Epidermal melanocyte (primary cell): Measurements from ENCODE around the gene FES.
"Not testable (repeated sequence)": the region's sequence is repeated elsewhere in the genome, so short reads cannot be mapped to it uniquely, and the experiment has no call there.

Experiments
- DNase-seq: peaks from one replicate; pipeline ENCODE4 v3.0.0; 2011; ENCODE audit warnings: low spot score; ENCODE audit not compliant: insufficient read length

The FES gene

DNA sequence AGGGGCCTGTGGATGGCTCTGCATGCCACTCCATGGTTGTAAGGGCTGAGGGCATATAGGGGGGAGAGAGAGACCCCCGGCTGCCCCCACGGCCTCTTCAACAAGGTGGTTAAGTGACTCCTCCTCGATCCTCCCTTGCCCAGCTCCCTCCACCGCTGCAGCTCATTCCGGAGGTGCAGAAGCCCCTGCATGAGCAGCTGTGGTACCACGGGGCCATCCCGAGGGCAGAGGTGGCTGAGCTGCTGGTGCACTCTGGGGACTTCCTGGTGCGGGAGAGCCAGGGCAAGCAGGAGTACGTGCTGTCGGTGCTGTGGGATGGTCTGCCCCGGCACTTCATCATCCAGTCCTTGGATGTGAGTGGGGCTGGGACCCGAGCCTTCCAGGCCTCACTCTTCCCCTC, 6.5 kb downstream of the FES start:
- DNase-seq, result no peak

DNA sequence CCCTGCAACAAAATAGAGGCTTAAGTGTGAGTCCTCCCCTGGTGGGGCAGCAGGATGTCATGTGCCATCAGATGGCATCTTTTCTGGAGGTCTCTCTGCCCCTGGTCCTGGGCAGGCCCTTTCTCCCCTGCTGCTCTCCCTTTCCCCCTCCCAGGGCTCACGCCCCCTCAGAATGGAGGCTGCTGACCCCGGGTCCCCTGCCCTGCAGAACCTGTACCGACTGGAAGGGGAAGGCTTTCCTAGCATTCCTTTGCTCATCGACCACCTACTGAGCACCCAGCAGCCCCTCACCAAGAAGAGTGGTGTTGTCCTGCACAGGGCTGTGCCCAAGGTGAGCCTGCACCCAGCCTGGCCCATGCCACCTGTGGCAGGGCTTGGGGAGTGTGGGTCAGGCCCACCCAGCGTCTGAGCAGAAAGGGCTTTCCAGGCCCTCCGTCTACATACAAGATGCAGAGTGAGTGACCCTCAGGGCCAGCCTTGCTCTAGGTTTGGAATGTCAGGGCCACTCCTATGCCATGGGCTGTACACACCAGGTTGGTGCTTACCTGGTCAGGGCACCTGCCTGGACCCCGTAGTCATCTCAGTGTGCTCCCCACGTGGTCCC, 7.1 kb downstream of the FES start:
- DNase-seq, result no peak

DNA sequence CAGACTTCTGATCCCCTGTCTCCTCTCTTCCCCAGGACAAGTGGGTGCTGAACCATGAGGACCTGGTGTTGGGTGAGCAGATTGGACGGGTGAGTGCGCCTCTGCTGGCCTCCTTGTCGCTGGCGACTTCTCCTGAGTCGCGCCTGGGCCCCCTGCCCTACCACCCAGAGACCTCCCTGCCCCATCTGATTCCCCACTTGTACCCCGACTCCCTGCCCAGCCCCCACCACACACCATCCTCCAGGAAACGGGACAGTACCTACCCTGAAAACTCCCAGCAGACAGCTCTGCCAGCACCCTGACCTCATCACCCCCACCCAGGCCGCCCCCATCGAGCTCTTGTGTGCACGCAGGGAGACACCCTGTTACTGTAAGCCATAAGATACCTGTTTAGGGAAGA, 7.7 kb downstream of the FES start:
- no peak for DNase-seq

DNA sequence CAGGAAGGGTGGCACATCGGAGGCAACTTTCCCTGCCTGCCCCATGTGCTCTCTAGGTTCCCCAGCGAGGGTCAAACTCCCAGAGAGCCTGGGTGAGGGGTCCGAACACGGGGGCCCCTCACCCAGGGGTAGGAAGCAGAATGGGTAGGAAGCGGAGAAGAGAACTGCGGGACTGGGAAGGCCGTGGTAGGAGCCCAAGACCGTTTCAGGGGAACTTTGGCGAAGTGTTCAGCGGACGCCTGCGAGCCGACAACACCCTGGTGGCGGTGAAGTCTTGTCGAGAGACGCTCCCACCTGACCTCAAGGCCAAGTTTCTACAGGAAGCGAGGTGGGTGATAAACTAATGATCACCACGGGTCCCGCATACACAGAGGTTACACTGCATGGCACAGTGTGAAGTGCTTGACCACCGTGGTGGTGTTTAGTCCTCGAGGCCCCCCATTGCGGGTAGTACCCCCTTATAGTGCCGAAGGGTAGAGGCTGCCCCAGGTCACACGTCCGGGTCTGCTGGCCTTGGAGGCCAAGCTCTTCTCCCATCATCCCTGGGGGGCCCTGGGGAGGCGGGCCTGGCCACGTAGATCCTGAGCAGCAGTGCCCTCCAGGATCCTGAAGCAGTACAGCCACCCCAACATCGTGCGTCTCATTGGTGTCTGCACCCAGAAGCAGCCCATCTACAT, 8.3 kb downstream of the FES start:
- no peak for DNase-seq

GRCh38 chr15:90893175-90894090, 9.1 kb downstream of the FES start:
- DNase-seq, result no peak

DNA sequence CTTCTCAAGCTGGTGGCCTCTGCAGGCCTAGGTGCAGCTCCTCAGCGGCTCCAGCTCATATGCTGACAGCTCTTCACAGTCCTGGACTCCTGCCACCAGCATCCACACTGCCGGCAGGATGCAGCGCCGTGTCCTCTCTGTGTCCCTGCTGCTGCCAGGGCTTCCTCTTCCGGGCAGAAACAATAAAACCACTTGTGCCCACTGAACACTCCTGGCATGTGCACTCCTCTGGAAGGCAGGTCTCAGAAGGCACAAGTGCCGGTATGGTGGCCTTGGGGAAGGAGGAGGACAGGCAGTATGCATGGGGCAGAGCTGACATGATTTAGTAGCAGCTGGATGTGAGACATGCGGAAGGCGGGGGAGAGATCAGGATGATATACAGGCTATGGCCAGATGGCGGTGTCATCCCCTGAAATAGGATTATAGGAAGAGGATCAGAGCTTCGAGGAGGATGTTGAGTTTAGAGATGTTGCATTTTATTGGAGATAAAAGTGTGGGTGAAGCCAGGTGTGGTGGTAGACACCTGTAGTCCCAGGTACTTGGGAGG, 11.3 kb downstream of the FES start:
- no peak for DNase-seq

DNA sequence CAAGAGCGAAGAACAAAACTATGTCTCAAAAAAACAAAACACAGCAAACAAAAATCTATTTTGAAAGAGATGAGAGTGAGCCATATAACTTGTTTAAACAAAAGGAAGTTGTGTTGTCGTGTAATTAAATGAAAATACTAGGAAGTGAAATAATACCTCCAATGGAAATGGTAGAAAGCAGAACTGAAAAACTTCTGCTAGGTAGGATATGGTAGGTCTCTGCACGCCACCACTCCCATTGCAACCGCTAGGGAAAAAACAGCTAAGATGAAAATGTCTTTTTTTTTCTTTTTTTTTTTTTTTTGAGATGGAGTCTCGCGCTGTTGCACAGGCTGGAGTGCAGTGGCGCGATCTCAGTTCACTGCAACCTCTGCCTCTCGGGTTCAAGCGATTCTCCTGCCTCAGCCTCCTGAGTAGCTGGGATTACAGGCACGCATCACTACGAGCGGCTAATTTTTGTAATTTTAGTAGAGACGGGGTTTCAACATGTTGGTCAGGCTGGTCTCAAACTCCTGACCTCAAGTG, 12.9 kb downstream of the FES start:
- not testable (repeated sequence) for DNase-seq

DNA sequence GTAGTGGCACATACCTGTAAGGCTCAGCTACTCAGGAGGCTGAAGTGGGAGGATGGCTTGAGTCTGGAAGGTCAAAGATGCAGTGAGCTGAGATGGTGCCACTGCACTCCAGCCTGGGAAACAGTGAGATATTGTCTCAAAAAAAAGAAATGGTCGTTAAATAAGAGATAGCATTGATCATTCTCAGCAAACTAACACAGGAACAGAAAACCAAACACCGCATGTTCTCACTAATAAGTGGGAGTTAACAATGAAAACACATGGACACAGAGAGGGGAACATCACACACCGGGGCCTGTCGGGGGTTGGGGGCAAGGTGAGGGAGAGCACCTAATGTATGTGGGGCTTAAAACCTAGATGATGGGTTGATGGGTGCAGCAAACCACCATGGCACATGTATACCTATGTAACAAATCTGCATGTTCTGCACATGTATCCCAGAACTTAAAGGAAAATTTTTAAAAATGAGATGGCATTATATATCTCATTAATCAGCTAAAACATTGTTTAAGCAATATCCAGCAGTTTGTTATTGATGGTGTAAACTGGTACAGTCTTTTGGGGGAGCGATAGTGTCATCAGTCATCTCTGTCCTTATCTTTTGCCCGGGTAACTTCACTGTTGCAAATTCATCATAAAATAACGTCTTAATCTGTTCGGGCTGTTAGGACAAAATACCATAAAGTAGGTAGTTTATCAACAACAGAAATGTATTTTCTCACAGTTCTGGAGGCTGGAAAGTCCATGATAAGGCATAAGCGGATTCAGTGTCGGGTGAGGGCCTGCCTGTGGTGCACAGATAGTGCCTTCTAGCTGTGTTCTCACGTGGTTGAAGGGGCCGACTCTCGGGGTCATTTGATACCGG, 17.1 kb downstream of the FES start:
- no peak for DNase-seq

GRCh38 chr15:90902040-90902839, 17.9 kb downstream of the FES start:
- peak; percentile 98 for DNase-seq

GRCh38 chr15:90902840-90903732, 18.8 kb downstream of the FES start, which contains the start of gene MAN2A2:
TSS of gene MAN2A2 (plus strand) at chr15:90903302. CDS start at chr15:90904208, 906 bp downstream.
- DNase-seq, result peak; percentile 89

- no peak for DNase-seq
Observed at GRCh38 chr15:90903733-90904536, 19.6 kb downstream of the FES start.

- no peak for DNase-seq
Observed at GRCh38 chr15:90904746-90905145, 20.4 kb downstream of the FES start.

- DNase-seq, result no peak
Observed at GRCh38 chr15:90905306-90906180, 21.2 kb downstream of the FES start.

DNA sequence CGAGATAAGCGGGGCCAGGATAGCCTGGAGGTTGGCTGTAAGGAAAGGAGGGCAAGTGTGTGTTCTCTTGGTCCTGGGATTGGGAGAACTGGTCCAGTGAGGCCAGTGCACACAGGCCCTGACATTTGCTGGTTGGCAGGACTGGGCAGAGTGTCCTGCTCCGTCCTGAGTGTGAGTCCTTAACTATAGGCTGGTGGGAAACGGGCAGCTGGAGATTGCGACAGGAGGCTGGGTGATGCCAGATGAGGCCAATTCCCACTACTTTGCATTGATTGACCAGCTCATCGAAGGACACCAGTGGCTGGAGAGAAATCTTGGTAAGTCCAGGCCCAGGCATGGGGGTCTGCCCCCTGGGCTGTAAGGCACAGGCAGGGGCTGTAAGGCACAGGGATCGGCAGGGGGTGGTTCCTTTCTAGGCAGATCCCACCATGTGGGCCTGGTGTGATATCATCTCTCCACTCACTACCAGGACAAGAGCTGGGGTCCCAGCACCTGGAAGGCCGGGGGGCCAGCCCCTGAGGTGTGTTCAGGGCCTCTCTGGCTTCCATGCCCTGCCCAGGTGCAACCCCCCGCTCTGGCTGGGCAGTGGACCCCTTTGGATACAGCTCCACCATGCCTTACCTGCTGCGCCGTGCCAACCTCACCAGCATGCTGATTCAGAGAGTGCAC, 22.0 kb downstream of the FES start:
- no peak for DNase-seq

GRCh38 chr15:90907051-90907660, 22.9 kb downstream of the FES start:
- DNase-seq, result peak; percentile 11
